SK-N-SH treated with all-trans-retinoic acid at 6 μM for 48 hours (cell line): Measurements from ENCODE around the gene AGPS.

Experiments used
- ATAC-seq: fragments of 200-7000 bp; cut with Tn5 transposase; 3 replicates; pipeline ENCODE4 v1.9.1; 2020; ENCODE audit warnings: mild to moderate bottlenecking, moderate library complexity
- ARNTL ChIP-seq: fragments of 450-650 bp; formaldehyde crosslinking; IDR thresholded peaks from 2 replicates; pipeline ENCODE4 v1.5.0; 2020; ENCODE audit warnings: low read depth, mild to moderate bottlenecking, moderate library complexity, borderline replicate concordance
- BACH2 ChIP-seq: fragments of 250-450 bp; sonication (Bioruptor Pico); IDR thresholded peaks from 2 replicates; pipeline ENCODE4 v1.9.0; 2021; ENCODE audit warnings: mild to moderate bottlenecking, borderline replicate concordance
- CSDC2 ChIP-seq: fragments of 250-450 bp; sonication (Bioruptor Pico); IDR thresholded peaks from 2 replicates; pipeline ENCODE4 v1.5.0; 2020; ENCODE audit warnings: mild to moderate bottlenecking, moderate library complexity
- CSRNP3 ChIP-seq: fragments of 250-450 bp; sonication (Bioruptor Pico); IDR thresholded peaks from 2 replicates; pipeline ENCODE4 v1.5.1; 2021; ENCODE audit warnings: mild to moderate bottlenecking, moderate library complexity
- ESRRG ChIP-seq: fragments of 250-450 bp; sonication (Bioruptor Pico); IDR thresholded peaks from 2 replicates; pipeline ENCODE4 v1.6.1; 2021; ENCODE audit warnings: mild to moderate bottlenecking
- GLIS3 ChIP-seq: fragments of 250-450 bp; sonication (Bioruptor Pico); IDR thresholded peaks from 2 replicates; pipeline ENCODE4 v1.5.0; 2020; ENCODE audit warnings: mild to moderate bottlenecking, moderate library complexity
- ISL1 ChIP-seq: fragments of 250-450 bp; sonication (Bioruptor Pico); IDR thresholded peaks from 2 replicates; pipeline ENCODE4 v2.1.2; 2022; ENCODE audit warnings: mild to moderate bottlenecking, moderate library complexity
- POU6F1 ChIP-seq: fragments of 250-450 bp; sonication (Bioruptor Pico); IDR thresholded peaks from 2 replicates; pipeline ENCODE4 v1.8.0; 2021; ENCODE audit warnings: low read depth, mild to moderate bottlenecking, moderate library complexity, borderline replicate concordance
- PPARA ChIP-seq: fragments of 250-450 bp; sonication (Bioruptor Pico); IDR thresholded peaks from 2 replicates; pipeline ENCODE4 v1.5.0; 2020; ENCODE audit warnings: mild to moderate bottlenecking, borderline replicate concordance
- RARB ChIP-seq: fragments of 250-450 bp; sonication (Bioruptor Pico); IDR thresholded peaks from 2 replicates; pipeline ENCODE4 v1.8.0; 2021; ENCODE audit warnings: mild to moderate bottlenecking, moderate library complexity
- SNAI2 ChIP-seq: fragments of 250-450 bp; sonication (Bioruptor Pico); IDR thresholded peaks from 2 replicates; pipeline ENCODE4 v1.5.0; 2020; ENCODE audit warnings: mild to moderate bottlenecking, moderate library complexity
- TCF4 ChIP-seq: fragments of 250-450 bp; sonication (Bioruptor Pico); IDR thresholded peaks from 2 replicates; pipeline ENCODE4 v1.8.0; 2021; ENCODE audit warnings: mild to moderate bottlenecking, moderate library complexity, borderline replicate concordance
- TOX ChIP-seq: fragments of 250-450 bp; sonication (Bioruptor Pico); IDR thresholded peaks from 2 replicates; pipeline ENCODE4 v1.8.0; 2021; ENCODE audit warnings: mild to moderate bottlenecking, moderate library complexity, borderline replicate concordance
- ZC3H10 ChIP-seq: fragments of 250-450 bp; sonication (Bioruptor Pico); IDR thresholded peaks from 2 replicates; pipeline ENCODE4 v1.5.1; 2021; ENCODE audit warnings: mild to moderate bottlenecking, moderate library complexity
- ZFP3 ChIP-seq: fragments of 250-450 bp; sonication (Bioruptor Pico); IDR thresholded peaks from 2 replicates; pipeline ENCODE4 v1.5.0; 2020; ENCODE audit warnings: mild to moderate bottlenecking, moderate library complexity
- ZNF565 ChIP-seq: fragments of 450-650 bp; formaldehyde crosslinking; conservative IDR thresholded peaks from 2 replicates; pipeline ENCODE4 v1.5.0; 2020; ENCODE audit warnings: low read depth, mild to moderate bottlenecking, moderate library complexity
- ZNF70 ChIP-seq: fragments of 450-650 bp; formaldehyde crosslinking; IDR thresholded peaks from 2 replicates; pipeline ENCODE4 v1.5.0; 2020; ENCODE audit warnings: mild to moderate bottlenecking, moderate library complexity
- TF ChIP-seq, protein P1 (sequence below): fragments of 250-450 bp; sonication (Bioruptor Pico); IDR thresholded peaks from 2 replicates; pipeline ENCODE4 v1.5.1; 2020; ENCODE audit warnings: low read depth, mild to moderate bottlenecking, moderate library complexity
- TF ChIP-seq, protein P2 (sequence below): fragments of 250-450 bp; sonication (Bioruptor Pico); IDR thresholded peaks from 2 replicates; pipeline ENCODE4 v1.8.0; 2020; ENCODE audit warnings: mild to moderate bottlenecking, moderate library complexity, borderline replicate concordance
- TF ChIP-seq, protein P3 (sequence below): fragments of 250-450 bp; sonication (Bioruptor Pico); IDR thresholded peaks from 2 replicates; pipeline ENCODE4 v1.5.0; 2020; ENCODE audit warnings: mild to moderate bottlenecking, moderate library complexity

The AGPS gene

GRCh38 chr2:177552422-177553175 lies 160.0 kb downstream of the AGPS start:
- TF ChIP-seq ZFP3 (CRISPR knock-in tag) (0 out of 2 replicates have a peak, but pooled peaks have one; percentile 11), ZC3H10 (CRISPR knock-in tag) (no peak), ESRRG (CRISPR knock-in tag) (no peak), TOX (CRISPR knock-in tag) (no peak), ARNTL (CRISPR knock-in tag) (no peak), GLIS3 (0 out of 2 replicates have a peak, but pooled peaks have one; percentile 34)
- TF ChIP-seq, protein P1, sequence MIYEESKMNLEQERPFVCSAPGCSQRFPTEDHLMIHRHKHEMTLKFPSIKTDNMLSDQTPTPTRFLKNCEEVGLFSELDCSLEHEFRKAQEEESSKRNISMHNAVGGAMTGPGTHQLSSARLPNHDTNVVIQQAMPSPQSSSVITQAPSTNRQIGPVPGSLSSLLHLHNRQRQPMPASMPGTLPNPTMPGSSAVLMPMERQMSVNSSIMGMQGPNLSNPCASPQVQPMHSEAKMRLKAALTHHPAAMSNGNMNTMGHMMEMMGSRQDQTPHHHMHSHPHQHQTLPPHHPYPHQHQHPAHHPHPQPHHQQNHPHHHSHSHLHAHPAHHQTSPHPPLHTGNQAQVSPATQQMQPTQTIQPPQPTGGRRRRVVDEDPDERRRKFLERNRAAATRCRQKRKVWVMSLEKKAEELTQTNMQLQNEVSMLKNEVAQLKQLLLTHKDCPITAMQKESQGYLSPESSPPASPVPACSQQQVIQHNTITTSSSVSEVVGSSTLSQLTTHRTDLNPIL: no peak
- ATAC-seq: peak; percentile 96

GRCh38 chr2:177553176-177553884 lies 160.8 kb downstream of the AGPS start:
- 0 out of 2 replicates have a peak, but pooled peaks have one; percentile 72 for TF ChIP-seq CSDC2 (CRISPR knock-in tag)
- no peak for TF ChIP-seq PPARA (CRISPR knock-in tag)
- ATAC-seq: peak; percentile 37

- TF ChIP-seq, protein P1: no peak
- TF ChIP-seq BACH2 (no peak), POU6F1 (no peak), SNAI2 (CRISPR knock-in tag) (no peak), CSRNP3 (CRISPR knock-in tag) (no peak)
- TF ChIP-seq, protein P2, sequence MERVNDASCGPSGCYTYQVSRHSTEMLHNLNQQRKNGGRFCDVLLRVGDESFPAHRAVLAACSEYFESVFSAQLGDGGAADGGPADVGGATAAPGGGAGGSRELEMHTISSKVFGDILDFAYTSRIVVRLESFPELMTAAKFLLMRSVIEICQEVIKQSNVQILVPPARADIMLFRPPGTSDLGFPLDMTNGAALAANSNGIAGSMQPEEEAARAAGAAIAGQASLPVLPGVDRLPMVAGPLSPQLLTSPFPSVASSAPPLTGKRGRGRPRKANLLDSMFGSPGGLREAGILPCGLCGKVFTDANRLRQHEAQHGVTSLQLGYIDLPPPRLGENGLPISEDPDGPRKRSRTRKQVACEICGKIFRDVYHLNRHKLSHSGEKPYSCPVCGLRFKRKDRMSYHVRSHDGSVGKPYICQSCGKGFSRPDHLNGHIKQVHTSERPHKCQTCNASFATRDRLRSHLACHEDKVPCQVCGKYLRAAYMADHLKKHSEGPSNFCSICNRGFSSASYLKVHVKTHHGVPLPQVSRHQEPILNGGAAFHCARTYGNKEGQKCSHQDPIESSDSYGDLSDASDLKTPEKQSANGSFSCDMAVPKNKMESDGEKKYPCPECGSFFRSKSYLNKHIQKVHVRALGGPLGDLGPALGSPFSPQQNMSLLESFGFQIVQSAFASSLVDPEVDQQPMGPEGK (CRISPR knock-in tag): no peak
- no peak for ATAC-seq
These were observed 161.8 kb downstream of the AGPS start for GRCh38 chr2:177554365-177554764.

- no peak for ATAC-seq
- no peak for TF ChIP-seq TCF4 (CRISPR knock-in tag)
- TF ChIP-seq PPARA (CRISPR knock-in tag): no peak
- TF ChIP-seq, protein P2 (CRISPR knock-in tag): no peak
- TF ChIP-seq ZNF565 (CRISPR knock-in tag): no peak
- no peak for TF ChIP-seq ZFP3 (CRISPR knock-in tag)
- no peak for TF ChIP-seq RARB (CRISPR knock-in tag)
- TF ChIP-seq ISL1: no peak
- TF ChIP-seq, protein P3, sequence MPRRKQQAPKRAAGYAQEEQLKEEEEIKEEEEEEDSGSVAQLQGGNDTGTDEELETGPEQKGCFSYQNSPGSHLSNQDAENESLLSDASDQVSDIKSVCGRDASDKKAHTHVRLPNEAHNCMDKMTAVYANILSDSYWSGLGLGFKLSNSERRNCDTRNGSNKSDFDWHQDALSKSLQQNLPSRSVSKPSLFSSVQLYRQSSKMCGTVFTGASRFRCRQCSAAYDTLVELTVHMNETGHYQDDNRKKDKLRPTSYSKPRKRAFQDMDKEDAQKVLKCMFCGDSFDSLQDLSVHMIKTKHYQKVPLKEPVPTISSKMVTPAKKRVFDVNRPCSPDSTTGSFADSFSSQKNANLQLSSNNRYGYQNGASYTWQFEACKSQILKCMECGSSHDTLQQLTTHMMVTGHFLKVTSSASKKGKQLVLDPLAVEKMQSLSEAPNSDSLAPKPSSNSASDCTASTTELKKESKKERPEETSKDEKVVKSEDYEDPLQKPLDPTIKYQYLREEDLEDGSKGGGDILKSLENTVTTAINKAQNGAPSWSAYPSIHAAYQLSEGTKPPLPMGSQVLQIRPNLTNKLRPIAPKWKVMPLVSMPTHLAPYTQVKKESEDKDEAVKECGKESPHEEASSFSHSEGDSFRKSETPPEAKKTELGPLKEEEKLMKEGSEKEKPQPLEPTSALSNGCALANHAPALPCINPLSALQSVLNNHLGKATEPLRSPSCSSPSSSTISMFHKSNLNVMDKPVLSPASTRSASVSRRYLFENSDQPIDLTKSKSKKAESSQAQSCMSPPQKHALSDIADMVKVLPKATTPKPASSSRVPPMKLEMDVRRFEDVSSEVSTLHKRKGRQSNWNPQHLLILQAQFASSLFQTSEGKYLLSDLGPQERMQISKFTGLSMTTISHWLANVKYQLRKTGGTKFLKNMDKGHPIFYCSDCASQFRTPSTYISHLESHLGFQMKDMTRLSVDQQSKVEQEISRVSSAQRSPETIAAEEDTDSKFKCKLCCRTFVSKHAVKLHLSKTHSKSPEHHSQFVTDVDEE: no peak
- TF ChIP-seq ESRRG (CRISPR knock-in tag): no peak
- TF ChIP-seq BACH2: no peak
- TF ChIP-seq TOX (CRISPR knock-in tag): no peak
- TF ChIP-seq ZNF70 (CRISPR knock-in tag): no peak
These were observed 163.6 kb downstream of the AGPS start for GRCh38 chr2:177556153-177556552.
